Forelimb muscle (tissue), 1 donor: ENCODE data around the gene DPP6. TPM values are rescaled to one million over a fixed set of nuclear protein-coding genes. Genes with fewer than 3 reads are reported as not detected.
A peak's percentile ranks its signal among the peaks of the same experiment; 100 is the strongest.
"Not testable (repeated sequence)": the region's sequence is repeated elsewhere in the genome, so short reads cannot be mapped to it uniquely, and the experiment has no call there.

Experiments used
- DNase-seq: peaks from one replicate; pipeline ENCODE4 v3.0.0-alpha.2; 2013; ENCODE audit warnings: low read depth
- polyA plus RNA-seq: library from polyadenylated mRNA; unstranded; fragments of 120-200 nt; gene quantifications from one replicate; pipeline ENCODE4 v1.2.1, GENCODE V29; 2013; ENCODE audit not compliant: insufficient read length

DPP6 gene
- polyA plus RNA-seq, 1 donor, result 3.2 TPM

DNA sequence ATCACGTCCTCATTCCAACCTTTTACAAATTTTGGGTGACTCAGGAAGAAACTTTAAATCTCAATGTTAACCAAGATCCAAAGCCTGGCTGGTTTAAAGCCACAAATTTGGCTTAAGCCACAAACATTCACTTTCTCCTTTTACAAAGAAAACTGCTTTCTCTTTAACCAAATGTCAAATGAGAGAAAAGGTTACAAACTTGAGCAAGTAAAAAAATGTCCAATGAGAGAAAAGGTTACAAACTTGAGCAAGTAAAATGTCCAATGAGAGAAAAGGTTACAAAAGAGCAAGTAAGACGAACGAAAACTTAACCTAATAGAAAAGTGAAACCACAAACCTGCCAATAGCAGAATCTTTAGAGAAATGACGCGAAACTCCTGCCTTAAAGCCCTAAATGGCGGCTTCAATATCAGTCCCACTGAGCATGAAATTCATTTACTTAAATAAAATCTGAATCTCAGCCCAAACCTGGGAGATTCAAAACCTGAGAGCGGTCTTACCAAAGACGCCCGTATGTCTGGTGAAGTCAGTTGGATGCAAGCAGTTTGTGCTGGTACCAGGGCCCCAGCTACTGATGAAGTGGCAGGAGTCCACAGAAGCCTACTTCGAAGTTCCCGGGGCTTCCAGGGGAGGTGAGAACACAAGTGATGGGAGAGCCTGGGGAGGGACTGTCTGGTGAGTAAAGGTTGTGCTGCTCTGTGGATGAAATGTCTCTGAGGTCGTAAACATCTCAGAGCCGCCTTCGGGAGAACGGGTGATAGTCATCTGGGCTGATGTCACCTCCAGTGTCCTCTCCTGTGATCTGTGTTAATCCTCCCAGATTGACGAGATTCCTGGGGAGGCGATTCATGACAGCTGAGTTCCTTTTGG, 876.2 kb downstream of the DPP6 start:
- DNase-seq, result peak; percentile 93

DNA sequence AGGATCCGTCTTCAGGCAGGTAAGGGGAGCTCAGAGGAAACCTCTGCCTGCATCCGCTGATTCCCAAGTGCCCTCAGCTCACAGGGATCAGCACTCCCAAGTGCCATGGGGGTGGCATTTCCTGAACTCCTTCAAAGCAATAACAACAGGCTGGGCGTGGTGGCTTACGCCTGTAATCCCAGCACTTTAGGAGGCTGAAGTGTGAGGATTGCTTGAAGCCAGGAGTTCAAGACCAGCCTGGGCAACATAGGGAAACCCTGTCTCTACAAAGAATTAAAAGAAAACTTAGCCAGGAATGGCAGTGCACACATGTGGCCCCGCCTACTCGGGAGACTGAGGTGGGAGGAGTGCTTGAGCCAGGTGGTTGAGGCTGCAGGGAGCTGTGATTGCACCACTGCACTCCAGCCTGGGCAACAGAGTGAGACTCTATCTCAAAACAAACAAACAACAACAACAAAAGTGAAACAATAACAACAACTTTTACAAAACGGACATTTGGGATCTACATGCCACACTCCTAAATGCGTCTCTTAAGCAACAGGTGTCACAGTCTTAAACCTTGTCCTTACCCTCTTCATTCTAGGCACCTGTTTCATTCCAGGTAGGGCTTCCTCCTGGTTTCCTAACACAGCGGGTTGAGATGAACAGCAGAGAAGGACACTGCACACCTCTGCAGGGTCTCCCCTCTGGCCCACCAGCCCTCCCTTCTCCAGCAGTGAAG, 877.0 kb downstream of the DPP6 start:
- DNase-seq, result no peak

GRCh38 chr7:154931906-154932305, 879.7 kb downstream of the DPP6 start:
- DNase-seq, result no peak

GRCh38 chr7:154934353-154934952, 882.3 kb downstream of the DPP6 start:
- DNase-seq, result not testable (repeated sequence)

DNA sequence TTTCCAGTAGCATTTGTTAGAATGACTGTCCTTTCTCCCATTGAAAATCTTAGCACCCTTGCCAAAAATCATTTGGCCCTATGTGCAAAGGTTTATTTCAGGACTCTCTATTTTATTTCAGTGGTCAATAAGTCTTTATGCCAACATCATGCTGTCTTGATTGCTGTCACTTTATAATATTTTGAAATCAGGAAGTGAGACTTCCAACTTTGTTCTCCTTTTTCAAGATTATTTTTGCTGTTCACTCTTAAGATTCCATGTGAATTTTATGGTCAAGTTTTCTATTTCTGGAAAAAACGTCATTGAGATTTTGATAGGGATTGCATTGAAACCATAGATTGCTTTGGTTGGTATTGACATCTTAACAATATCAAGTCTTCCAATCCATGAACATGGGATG, 885.6 kb downstream of the DPP6 start:
- no peak for DNase-seq

- no peak for DNase-seq
Measured at GRCh38 chr7:154942691-154943090, 890.5 kb downstream of the DPP6 start.
